ENCODE results near the gene COL11A2.

- no peak for TF ChIP-seq CTCF (IDR thresholded peaks at IDR 0.05)
- TF ChIP-seq POLR2A (IDR thresholded peaks at IDR 0.05), result no peak
Measured at GRCh38 chr6:33142501-33143070, 49.7 kb downstream of the COL11A2 start.
